Esophagus squamous epithelium (tissue), 5 donors: ENCODE data around the gene ADM. TPM values are rescaled to one million over a fixed set of nuclear protein-coding genes. Genes with fewer than 3 reads are reported as not detected.

Experiments used
- DNase-seq: peaks from one replicate; lab custom pipeline; 2025; lab: John Stamatoyannopoulos, UW
- H3K27ac ChIP-seq, 4 donors: fragments of 200-600 bp; sonication (generic); one replicate each; pipeline ENCODE4 v1.5.1; 2016 to 2019; ENCODE audit warnings: mild to moderate bottlenecking in 1 of 4
- H3K27me3 ChIP-seq, 4 donors: fragments of 200-600 bp; sonication (generic); 1 replicate in 3 of 4; 2 replicates in 1 of 4; pipeline versions ENCODE4 v1.5.1 to v1.6.0; 2017 to 2021; ENCODE audit warnings: antibody characterized with exemption in 1 of 4
- H3K36me3 ChIP-seq, 3 donors: fragments of 200-600 bp; sonication (generic); one replicate each; pipeline ENCODE4 v1.5.1; 2016 to 2019
- H3K4me1 ChIP-seq, 3 donors: fragments of 200-600 bp; sonication (generic); one replicate each; pipeline ENCODE4 v1.5.1; 2017 to 2019
- H3K4me3 ChIP-seq, 4 donors: fragments of 200-600 bp; sonication (generic); 1 replicate in 3 of 4; 2 replicates in 1 of 4; pipeline ENCODE4 v1.5.1; 2016 to 2019; ENCODE audit warnings: mild to moderate bottlenecking in 2 of 4, moderate library complexity in 1 of 4
- H3K9me3 ChIP-seq, 3 donors: fragments of 200-600 bp; sonication (generic); one replicate each; pipeline ENCODE4 v1.5.1; 2016 to 2019
- CTCF ChIP-seq, 6 experiments: fragments of 450-650 bp in 4 of 6; fragments of 200-600 bp in 2 of 6; sonication (generic) in 2 of 6; IDR thresholded peaks; one replicate each; pipeline ENCODE4 v1.5.1; 2016 to 2019; ENCODE audit warnings: antibody characterized with exemption in 6 of 6, mild to moderate bottlenecking in 4 of 6, moderate library complexity in 4 of 6
- POLR2A ChIP-seq, 4 donors: fragments of 450-650 bp; IDR thresholded peaks; one replicate each; pipeline ENCODE4 v1.6.1; 2017; ENCODE audit warnings: antibody characterized with exemption in 4 of 4, mild to moderate bottlenecking in 4 of 4, moderate library complexity in 3 of 4
- WGBS, 2 donors: methylation state at CpG; one replicate each; pipeline ENCODE4 v1.1.5; 2018; 5-methylcytosine and 5-hydroxymethylcytosine counted together
- intact Hi-C: fragments of 100-400 bp; cut with DNase I; formaldehyde crosslinking; loops from one replicate; pipeline ENCODE4 v1.15.0; 2022
- total RNA-seq, 4 donors: library from RNA; depleted of rRNA; stranded (reverse); fragments of >200 nt; gene quantifications; one replicate each; pipeline ENCODE4 v1.1.0, GENCODE V29; 2016
- donor health status: DM: yes; HTN: yes; CAD: no.

The ADM gene
- total RNA-seq, 4 donors from 2014 or later = 14.3 to 69.6 (median 57.7) TPM

GRCh38 chr11:10320736-10321465 lies 16.0 kb downstream of the ADM start:
- no peak for TF ChIP-seq CTCF (IDR thresholded peaks at IDR 0.05)
- TF ChIP-seq POLR2A (IDR thresholded peaks at IDR 0.05) = no peak
- H3K27me3 ChIP-seq = no peaks in the 10 kb centered on the region
- peak overlapping the region in 1 of 4 donors; percentile 77 for H3K27ac ChIP-seq
- no peak for DNase-seq
- H3K4me1 ChIP-seq = peaks cover 0 to 38% (median 36%) of the 10 kb centered on the region in 3 donors
- intact Hi-C loops = loop anchor here (10.0 kb wide), 1 partner anchor 566 kb away; no protein-coding TSS in a partner anchor
- 84 to 93% methylated on average over 4 of the region's 4 CpGs for WGBS, 2 donors
- no peaks in the 10 kb centered on the region for H3K36me3 ChIP-seq
- no peaks in the 10 kb centered on the region for H3K9me3 ChIP-seq
- no peak overlapping the region for H3K4me3 ChIP-seq

GRCh38 chr11:10322401-10322800 lies 17.5 kb downstream of the ADM start:
- H3K36me3 ChIP-seq = no peaks in the 10 kb centered on the region
- no peaks in the 10 kb centered on the region for H3K27me3 ChIP-seq
- no peak for TF ChIP-seq CTCF (IDR thresholded peaks at IDR 0.05)
- no peak for TF ChIP-seq POLR2A (IDR thresholded peaks at IDR 0.05)
- peak overlapping the region; percentile 19 to 85 (median 69) for H3K27ac ChIP-seq
- H3K4me1 ChIP-seq = peaks cover 0 to 53% (median 35%) of the 10 kb centered on the region in 3 donors
- no peaks in the 10 kb centered on the region for H3K9me3 ChIP-seq
- intact Hi-C loops = loop anchor here (10.0 kb wide), 1 partner anchor 568 kb away; no protein-coding TSS in a partner anchor
- no CpG with 5 or more reads among the region's 2 CpGs for WGBS, 2 donors
- no peak overlapping the region for H3K4me3 ChIP-seq
- no peak for DNase-seq

- 17 to 26% methylated on average over 7 to 8 of the region's 8 CpGs for WGBS, 2 donors
Observed at GRCh38 chr11:10322830-10323792, 18.2 kb downstream of the ADM start.

GRCh38 chr11:10323793-10324170 lies 18.9 kb downstream of the ADM start:
- H3K4me3 ChIP-seq = no peak overlapping the region
- TF ChIP-seq CTCF (IDR thresholded peaks at IDR 0.05) (no peak), POLR2A (IDR thresholded peaks at IDR 0.05) (no peak)
- intact Hi-C loops = loop anchor here (10.0 kb wide), 1 partner anchor 569 kb away; no protein-coding TSS in a partner anchor
- no peak for DNase-seq
- peak overlapping the region in 3 of 4 donors; percentile 61 to 85 (median 77) for H3K27ac ChIP-seq
- WGBS, 2 donors = 8 to 45% methylated on average over 1 of the region's 1 CpG
- peaks cover 0 to 64% (median 37%) of the 10 kb centered on the region in 3 donors for H3K4me1 ChIP-seq
- H3K36me3 ChIP-seq = no peaks in the 10 kb centered on the region
- no peaks in the 10 kb centered on the region for H3K27me3 ChIP-seq
- H3K9me3 ChIP-seq = no peaks in the 10 kb centered on the region

More at GRCh38 chr11:10322830-10323792, 18.2 kb downstream of the ADM start:
- Histone ChIP-seq H3K36me3 (no peaks in the 10 kb centered on the region), H3K27ac (peak overlapping the region in 3 of 4 donors; percentile 61 to 85 (median 77)), H3K27me3 (no peaks in the 10 kb centered on the region), H3K4me1 (peaks cover 0 to 57% (median 32%) of the 10 kb centered on the region in 3 donors), H3K4me3 (peak overlapping the region in 1 of 4 donors; percentile 30), H3K9me3 (no peaks in the 10 kb centered on the region)
- intact Hi-C loops = loop anchor here (10.0 kb wide), 1 partner anchor 568 kb away; no protein-coding TSS in a partner anchor
- no peak for TF ChIP-seq POLR2A (IDR thresholded peaks at IDR 0.05)
- peak; percentile 32 to 71 (median 50) for TF ChIP-seq CTCF (IDR thresholded peaks at IDR 0.05)
- no peak for DNase-seq
